AG04449 (cell line): ENCODE measurements around the gene CCDC134.

ENCODE experiments used
- CTCF ChIA-PET: fragments of 350-600 bp; formaldehyde crosslinking; extraction: SDS; loops from one replicate; lab custom pipeline; 2021; ENCODE audit warnings: antibody characterized with exemption; lab: Yijun Ruan, JAX
- POLR2A ChIA-PET: fragments of 400-600, 350-600 bp; formaldehyde crosslinking; extraction: SDS; loops from one replicate; lab custom pipeline; 2020; ENCODE audit warnings: antibody characterized with exemption, inconsistent platforms; lab: Yijun Ruan, JAX
- DNase-seq: peaks from one replicate; pipeline ENCODE4 v3.0.0-alpha.2; 2010; ENCODE audit warnings: low read depth, low spot score
- H3K4me3 ChIP-seq: 2 replicates; pipeline ENCODE4 v1.5.1; 2011; ENCODE audit warnings: low read depth, mild to moderate bottlenecking, control low read depth, low read length
- TF ChIP-seq, protein P1 (sequence below): IDR thresholded peaks from one replicate; pipeline ENCODE4 v1.5.1; 2011; ENCODE audit warnings: mild to moderate bottlenecking, moderate library complexity, low read length, control low read depth, inconsistent platforms; ENCODE audit not compliant: insufficient read depth; ENCODE audit errors: missing control alignments

The CCDC134 gene

DNA sequence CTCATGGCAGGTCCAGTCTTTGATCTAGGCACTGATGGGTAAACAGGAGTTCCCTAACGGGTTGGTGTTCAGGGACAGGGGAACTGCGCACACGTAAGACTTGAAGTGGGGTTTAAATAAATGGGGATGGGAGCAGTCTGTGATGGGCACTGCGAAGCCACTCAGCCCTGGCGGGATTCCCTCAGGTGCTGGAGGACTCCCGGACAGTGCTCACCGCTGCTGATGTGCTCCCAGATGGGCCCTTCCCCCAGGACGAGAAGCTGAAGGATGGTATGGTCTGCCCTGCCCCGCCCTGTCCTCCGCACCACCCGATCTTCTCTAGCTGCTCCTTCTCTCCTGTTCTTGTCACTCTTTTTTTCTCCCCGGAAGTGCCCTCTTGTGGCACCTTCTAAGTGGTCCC is 9.5 kb downstream of the CCDC134 start:
- no peak overlapping the region for H3K4me3 ChIP-seq
- ChIA-PET CTCF (interaction anchor here (0.7 to 1.6 kb wide), 3 partner anchors 10 to 131 kb away, joined by 3 to 6 read pairs (median 3); partner anchors contain the start of gene CCDC134), POLR2A (no interaction called here)
- TF ChIP-seq, protein P1, sequence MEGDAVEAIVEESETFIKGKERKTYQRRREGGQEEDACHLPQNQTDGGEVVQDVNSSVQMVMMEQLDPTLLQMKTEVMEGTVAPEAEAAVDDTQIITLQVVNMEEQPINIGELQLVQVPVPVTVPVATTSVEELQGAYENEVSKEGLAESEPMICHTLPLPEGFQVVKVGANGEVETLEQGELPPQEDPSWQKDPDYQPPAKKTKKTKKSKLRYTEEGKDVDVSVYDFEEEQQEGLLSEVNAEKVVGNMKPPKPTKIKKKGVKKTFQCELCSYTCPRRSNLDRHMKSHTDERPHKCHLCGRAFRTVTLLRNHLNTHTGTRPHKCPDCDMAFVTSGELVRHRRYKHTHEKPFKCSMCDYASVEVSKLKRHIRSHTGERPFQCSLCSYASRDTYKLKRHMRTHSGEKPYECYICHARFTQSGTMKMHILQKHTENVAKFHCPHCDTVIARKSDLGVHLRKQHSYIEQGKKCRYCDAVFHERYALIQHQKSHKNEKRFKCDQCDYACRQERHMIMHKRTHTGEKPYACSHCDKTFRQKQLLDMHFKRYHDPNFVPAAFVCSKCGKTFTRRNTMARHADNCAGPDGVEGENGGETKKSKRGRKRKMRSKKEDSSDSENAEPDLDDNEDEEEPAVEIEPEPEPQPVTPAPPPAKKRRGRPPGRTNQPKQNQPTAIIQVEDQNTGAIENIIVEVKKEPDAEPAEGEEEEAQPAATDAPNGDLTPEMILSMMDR = no peak
- DNase-seq = no peak

DNA sequence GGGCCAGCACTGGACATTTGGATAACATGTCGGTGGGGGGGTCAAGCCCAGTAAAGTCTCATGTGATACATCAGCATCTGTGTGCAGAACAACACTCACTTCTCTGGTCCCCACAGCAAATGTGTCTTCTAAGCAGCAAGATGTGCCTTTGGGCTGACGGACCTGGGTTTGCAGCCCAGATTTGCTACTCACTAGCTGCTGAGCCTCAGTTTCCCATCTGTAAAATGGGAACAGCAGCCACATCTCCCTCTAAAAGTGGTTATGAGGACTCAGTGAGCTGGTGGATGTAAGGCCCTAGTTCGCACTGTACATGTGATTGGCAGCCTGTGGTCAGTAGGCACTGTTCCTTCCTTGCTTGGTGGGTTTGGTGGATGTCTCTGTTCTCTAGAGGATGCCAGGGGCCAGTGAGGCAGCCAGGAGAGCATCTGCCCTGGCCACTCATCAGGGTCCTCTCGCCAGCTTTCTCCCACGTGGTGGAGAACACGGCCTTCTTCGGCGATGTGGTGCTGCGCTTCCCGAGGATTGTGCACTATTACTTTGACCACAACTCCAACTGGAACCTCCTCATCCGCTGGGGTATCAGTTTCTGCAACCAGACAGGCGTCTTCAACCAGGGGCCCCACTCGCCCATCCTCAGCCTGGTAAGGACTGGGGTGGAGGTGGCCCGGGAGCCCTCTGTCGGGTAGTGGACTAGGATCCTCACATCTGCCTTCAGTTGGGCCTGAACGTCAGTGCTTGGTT is 12.5 kb downstream of the CCDC134 start:
- CTCF ChIA-PET = interaction anchor here (0.9 to 2.2 kb wide), 3 partner anchors 10 to 128 kb away, joined by 3 to 5 read pairs (median 3); no protein-coding TSS in a partner anchor
- POLR2A ChIA-PET = no interaction called here
- TF ChIP-seq, protein P1 = no peak

DNA sequence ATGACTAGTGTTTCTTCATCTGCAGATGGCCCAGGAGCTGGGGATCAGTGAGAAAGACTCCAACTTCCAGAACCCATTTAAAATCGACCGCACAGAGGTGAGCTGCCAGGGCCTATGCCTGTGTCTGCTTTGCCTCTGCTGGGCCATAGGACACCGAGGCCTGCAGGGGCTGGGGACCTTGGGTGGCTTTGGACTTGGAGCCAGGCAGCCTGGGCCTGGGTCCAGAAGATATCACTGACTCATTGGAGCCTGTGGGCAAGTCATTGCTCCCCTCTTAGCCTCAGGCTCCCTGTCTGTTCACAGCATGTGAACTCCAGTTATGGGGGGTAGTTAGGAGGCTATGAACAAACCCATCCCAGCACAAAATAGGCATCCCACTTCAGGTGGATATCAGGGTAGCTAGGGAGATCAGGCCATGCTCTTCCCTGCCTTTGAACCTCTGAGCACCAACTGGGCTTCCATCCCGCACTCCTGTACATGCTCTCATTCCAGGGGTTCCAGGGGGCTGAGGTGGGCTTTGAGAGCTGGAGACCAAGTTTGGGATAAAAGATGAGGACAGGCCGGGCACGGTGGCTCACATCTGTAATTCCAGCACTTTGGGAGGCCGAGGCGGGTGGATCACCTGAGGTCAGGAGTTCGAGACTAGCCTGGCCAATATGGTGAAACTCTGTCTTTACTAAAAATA is 13.4 kb downstream of the CCDC134 start:
- ChIA-PET POLR2A (no interaction called here), CTCF (interaction anchor here (1.3 to 2.2 kb wide), 3 partner anchors 9 to 127 kb away, joined by 3 to 5 read pairs (median 4); no protein-coding TSS in a partner anchor)
- no peak for DNase-seq
- H3K4me3 ChIP-seq = no peak overlapping the region
- TF ChIP-seq, protein P1 = no peak

More for the DNA sequence above, 12.5 kb downstream of the CCDC134 start:
- no peak for DNase-seq
- no peak overlapping the region for H3K4me3 ChIP-seq

DNA sequence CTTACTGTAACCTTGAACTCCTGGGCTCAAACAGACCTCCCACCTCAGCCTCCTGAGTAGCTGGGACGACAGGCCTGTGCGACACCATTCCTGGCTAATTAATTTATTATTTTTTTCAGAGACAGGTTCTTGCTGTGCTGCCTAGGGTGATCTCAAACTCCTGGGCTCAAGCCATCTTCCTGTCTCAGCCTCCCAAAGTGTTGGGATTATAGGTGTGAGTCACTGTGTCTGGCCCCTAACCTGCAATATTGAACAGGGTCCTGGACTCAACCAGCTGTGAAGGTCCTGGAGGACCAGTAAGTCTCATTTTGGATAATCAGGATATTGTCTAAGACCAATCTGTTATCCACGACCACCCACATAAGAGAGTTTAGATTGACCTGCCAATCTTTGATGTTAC is 15.2 kb downstream of the CCDC134 start:
- TF ChIP-seq, protein P1 = no peak
- POLR2A ChIA-PET = no interaction called here
- CTCF ChIA-PET = interaction anchor here (1.1 to 1.7 kb wide), 2 partner anchors 69 to 125 kb away, joined by 3 to 5 read pairs; no protein-coding TSS in a partner anchor
- H3K4me3 ChIP-seq = no peak overlapping the region
- no peak for DNase-seq

DNA sequence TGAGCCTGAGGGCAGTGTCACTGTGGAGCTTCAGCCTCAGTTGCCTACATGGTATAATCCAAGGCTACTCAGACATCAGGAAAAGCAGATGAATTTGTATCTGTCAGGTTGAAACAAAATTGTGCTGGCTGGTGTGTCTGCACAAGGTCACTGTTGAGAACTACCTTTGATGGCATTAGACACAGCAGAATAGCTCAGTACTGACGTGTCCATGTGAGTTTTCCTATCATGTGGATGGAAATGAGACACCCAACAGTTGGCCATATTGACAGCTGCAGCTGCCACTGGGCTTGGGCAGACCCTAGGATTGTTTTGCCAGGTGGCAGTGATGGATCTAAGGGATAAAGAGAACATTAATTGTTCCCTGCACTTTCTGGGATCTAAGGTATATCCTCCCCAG is 15.8 kb downstream of the CCDC134 start:
- ChIA-PET POLR2A (no interaction called here), CTCF (interaction anchor here (1.1 to 1.7 kb wide), 2 partner anchors 70 to 125 kb away, joined by 3 to 5 read pairs; no protein-coding TSS in a partner anchor)

More for the DNA sequence above, 15.8 kb downstream of the CCDC134 start:
- H3K4me3 ChIP-seq = no peak overlapping the region
- TF ChIP-seq, protein P1 = no peak
- no peak for DNase-seq
